DMS53 treated with DMSO at 0.1 percent for 48 hours (cell line): ENCODE measurements around the gene ANO7.

Source experiments
- DNase-seq: peaks from one replicate; lab custom pipeline; 2025; ENCODE audit not compliant: unreplicated experiment; lab: John Stamatoyannopoulos, UW

ANO7 gene

DNA sequence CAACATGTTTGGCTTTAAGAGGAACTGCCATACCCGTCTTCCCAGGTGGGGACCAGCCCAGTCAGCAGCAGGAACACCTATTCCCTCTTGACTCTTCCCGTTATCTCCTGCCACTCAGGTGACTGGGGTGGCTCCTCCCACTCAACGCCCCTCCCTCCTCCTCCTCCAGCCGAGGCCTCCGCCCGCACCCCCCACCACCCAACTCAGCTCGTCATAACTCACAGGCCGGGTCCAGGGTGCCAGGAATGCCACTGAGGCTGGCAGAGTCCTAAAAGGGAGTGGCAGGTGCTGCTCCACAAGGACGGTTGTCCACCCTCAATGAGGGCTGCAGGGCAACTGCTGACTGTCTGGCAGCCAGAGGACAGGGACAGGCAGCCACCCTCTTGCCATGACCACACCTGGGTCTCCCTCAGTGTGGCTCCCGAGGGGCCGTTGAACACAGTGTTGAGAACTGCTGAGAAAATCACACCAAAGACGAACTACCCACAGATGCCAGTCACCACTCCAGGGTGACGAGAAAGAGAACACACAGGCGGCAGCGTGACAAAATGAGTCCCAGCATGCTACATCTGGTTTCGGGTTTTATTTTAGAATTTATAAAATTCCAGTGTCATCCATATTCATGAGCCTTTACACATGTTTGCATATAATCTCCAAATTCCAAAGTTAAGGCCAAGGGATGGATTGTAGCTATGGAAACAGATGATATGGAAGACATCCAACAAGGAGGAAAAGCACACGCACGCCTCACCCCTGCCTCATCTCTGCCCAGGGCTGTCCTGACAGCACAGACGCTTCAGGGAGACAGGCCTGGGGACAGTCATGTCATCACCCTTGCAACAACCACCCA, 38.5 kb downstream of the ANO7 start:
- no peak for DNase-seq

DNA sequence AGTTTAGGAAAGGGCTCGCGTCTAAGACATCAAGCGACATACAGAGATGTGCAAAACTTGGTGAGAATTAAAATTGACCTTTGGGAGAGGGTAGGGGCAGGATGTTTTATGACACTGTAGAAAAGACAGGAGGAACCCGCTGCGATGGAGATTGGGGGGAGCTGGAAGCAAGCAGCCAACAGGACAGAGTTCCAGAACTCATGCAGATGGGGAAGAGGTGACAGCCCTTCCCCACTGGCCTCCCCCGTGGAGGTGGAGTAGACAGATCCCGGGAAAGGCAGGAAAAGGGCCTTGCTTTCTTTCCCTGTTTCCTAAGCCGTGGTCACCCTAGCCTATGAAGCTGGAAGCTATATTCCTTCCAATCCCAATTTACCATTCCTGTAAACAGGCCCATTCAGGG, 39.1 kb downstream of the ANO7 start:
- DNase-seq: no peak

GRCh38 chr2:241228081-241228859, 39.8 kb downstream of the ANO7 start:
- no peak for DNase-seq

DNA sequence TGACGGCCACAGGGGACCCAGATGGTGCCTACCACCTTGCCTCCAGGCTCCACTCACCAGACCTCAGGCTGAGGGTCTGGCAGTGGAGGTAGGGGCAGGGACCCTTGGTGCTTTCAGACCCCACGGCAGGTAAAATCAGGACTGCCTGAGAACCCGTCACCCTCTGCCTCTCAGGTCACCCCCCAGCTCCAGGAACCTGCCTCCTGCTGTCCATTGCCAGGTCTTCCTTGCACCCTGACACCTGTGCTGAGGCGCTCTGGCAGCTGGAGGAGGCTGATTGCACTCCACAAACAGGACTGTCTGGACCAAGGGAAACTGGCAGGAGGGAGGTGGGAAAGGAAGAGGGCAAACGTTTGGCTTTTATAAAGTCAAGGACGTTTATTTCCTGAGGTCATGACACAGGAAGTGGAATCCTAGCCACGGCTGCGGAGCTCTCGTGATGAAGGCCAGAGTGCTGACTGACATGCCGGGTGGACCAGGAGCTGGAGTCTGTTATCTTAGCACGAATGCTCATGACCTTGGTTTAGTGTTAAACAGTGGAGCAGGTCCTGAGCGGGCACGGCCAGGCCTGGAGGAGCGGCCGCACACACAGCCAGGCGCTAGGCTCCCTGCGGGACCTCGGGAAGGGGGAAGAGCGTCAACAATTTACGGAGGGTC, 40.5 kb downstream of the ANO7 start:
- no peak for DNase-seq

DNA sequence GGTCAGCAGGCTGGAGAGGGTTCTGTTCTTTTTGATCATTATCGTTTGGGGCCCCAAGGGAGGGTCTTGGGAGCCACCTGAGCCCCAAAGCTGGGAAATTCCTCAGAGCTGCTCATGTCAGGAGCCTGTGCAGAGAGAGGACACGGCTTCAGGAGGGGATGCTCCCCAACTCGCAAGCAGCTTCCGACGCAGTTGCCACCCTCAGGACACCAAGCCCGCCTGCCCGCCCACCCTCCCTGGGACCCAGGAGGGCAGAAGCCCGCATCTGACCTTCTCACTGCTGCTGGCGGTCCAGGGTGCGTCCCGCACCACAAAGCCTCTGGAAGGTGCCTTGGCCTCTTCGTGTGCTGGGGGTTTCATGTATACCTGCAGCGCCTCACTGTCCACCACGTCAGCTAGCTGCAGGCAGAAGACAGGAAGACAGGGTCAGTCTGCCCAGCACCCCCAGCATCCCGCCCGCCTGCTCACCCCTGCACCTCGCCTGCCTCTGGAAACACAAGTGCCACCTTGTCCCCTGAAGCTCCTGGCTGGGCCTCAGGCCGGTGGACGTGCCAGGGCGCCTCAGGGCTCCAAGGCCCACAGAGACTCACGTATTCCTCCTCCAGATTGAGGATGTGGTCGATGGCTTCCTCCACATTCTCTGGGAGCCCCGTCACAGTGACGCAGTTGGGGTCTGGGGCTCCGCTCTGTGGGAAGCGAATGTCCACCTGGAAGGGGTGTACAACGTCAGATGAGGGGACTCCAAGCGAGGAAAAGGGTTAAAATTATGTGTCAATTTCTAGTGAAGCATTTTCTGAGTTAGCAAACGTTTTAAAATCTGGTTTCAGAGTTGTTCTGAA, 41.3 kb downstream of the ANO7 start:
- DNase-seq: no peak

GRCh38 chr2:241230435-241230834, 42.0 kb downstream of the ANO7 start:
- DNase-seq: no peak

- peak; percentile 69 for DNase-seq
These were observed 44.5 kb downstream of the ANO7 start for GRCh38 chr2:241232736-241233575.

GRCh38 chr2:241234066-241234790, 45.8 kb downstream of the ANO7 start:
- DNase-seq: no peak

DNA sequence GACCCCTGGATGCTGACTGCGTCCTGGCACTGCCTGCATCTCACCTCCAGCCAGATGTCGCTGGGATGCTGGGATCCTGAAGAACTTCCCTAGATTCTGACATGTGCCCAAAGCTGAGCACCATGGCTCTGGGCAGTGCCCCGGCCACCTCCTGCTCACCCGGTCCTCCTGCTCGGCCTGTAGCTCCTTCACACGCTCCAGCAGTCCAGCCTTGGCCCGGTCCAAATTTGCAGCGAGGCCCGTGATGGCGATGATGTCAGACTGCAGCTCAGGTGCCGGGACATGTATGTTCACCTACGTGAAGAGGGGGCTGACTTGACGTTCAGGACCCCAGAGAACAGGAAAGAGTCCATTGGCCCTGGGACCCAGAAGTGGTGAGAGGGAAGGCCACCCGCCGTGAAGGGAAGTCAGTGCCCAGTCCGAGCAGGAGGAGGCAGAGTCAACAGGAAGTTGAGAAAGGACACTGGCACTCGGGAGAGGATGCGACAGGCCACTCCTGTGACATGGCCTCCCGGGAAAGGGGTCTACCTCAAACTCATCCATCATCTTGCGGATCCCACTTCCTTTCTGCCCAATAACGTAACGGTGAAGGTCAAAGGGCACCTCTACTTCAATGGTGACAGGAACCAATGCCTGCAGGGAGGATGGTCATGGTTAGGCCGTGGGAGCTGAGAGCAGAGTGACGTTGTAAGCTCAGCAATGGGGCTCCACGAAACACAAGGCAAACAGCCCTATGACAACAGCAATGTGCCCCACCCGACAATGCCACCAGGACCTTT, 46.7 kb downstream of the ANO7 start:
- DNase-seq: no peak

- DNase-seq: no peak
These were observed 47.5 kb downstream of the ANO7 start for GRCh38 chr2:241235859-241236593.

DNA sequence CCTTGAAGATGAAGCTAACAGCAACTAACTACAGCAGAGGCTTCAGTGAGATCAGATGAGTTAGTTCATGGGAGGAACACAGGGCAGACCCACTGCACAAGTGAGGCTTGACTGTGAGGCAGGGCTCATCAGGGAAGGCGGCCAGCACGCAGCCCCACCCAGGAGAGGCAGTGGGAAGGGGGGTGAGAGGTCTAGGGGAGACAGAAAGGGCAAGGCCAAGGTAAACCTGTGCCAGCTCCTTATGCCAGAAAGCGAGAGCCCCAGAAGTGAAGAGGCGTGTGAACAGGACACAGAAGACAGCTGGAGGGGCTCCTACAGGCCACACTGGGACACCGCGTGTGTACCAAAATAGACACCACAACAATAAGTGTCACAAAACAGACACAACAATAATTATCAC, 48.6 kb downstream of the ANO7 start:
- DNase-seq: no peak

DNA sequence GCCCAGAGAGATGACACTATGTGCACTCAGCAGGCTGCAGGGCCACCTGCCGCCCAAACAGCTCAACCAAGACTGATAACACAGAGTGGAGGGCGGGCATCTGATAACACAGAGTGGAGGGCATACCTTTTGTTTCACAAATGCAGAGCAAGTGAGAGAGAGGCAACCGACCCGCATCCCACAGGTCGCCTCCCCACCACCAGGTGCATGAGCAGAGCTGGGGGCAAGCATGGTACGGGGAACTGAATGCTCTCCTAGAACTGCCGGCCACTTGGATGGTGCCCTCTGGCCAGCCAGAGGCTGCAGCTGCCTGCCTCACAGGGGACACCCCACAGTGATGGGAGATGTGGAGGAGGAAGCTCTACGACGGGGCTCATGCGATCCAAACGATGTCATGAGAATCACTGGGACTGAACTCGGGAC, 49.5 kb downstream of the ANO7 start:
- no peak for DNase-seq

GRCh38 chr2:241238693-241239198, 50.3 kb downstream of the ANO7 start:
- DNase-seq: no peak

GRCh38 chr2:241239552-241240202, 51.2 kb downstream of the ANO7 start:
- no peak for DNase-seq

DNA sequence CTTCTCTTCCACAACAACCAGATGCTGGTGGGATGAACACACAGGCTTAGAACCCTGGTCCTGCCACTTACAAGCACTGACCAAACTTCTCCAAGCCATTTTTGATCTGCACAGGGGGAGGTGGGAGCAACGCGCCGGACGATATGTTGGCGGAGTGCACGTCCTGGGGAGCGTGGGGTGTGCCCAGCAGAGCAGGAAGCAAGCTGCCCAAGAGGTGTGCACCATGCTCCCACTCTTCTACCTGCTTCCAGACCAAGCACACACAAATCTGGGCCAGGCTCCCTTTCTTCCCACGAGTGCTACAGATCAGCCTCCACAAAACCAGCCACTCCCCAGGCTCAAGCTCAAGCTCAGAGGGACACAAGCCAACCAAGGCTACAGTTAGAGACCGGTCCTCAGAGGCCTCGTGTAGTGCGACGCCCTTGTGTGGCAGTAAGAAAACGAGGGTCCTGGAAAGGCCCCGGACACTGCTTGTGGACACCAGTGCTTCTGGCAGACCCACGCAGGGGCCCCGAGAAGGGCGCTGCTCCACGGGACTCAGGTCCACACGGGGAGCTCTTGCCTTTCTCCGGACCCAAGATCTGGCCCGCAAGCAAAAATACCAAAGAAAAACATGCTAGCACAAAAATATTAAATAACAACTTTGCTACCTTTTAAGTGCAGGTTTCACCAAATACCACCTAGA, 52.0 kb downstream of the ANO7 start:
- DNase-seq: no peak

- no peak for DNase-seq
These were observed 53.2 kb downstream of the ANO7 start for GRCh38 chr2:241241669-241242068.

GRCh38 chr2:241242306-241242705, 53.8 kb downstream of the ANO7 start:
- no peak for DNase-seq
